ENCODE results near the gene HTR2C. TPM values are rescaled to one million over a fixed set of nuclear protein-coding genes. Genes with fewer than 3 reads are reported as not detected.

HTR2C gene
- total RNA-seq, 1 donor from 2014 or later, result 0.07 TPM

DNA sequence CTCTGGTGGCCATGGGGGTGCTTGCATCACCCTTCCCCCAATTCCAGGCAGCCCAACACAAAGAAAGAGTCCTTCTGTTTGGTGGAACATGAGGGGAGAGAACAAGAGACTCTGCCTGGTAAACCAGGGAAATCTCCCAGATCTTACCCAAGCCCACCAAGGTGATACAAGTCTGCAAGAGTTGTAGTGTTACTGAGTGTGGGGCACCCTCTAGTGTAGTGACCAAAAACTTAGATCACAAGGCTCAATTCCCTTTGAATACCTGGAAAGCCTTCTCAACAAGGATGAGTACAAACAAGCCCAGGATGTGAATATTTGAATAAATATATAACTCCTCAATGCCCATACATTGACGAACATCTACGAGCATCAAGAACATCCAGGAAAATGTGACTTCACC is 368.8 kb downstream of the HTR2C start:
- Mint-ChIP-seq H3K4me1 (ENCODE audit: low read depth) (no peaks in the 10 kb centered on the region), H3K4me3 (ENCODE audit: low read depth) (no peak overlapping the region), H3K36me3 (ENCODE audit: insufficient read depth) (no peaks in the 10 kb centered on the region), H3K9me3 (ENCODE audit: low read depth) (peaks cover 6% of the 10 kb centered on the region), H3K27me3 (no peaks in the 10 kb centered on the region), H3K27ac (no peak overlapping the region)
- TF ChIP-seq, protein P1, sequence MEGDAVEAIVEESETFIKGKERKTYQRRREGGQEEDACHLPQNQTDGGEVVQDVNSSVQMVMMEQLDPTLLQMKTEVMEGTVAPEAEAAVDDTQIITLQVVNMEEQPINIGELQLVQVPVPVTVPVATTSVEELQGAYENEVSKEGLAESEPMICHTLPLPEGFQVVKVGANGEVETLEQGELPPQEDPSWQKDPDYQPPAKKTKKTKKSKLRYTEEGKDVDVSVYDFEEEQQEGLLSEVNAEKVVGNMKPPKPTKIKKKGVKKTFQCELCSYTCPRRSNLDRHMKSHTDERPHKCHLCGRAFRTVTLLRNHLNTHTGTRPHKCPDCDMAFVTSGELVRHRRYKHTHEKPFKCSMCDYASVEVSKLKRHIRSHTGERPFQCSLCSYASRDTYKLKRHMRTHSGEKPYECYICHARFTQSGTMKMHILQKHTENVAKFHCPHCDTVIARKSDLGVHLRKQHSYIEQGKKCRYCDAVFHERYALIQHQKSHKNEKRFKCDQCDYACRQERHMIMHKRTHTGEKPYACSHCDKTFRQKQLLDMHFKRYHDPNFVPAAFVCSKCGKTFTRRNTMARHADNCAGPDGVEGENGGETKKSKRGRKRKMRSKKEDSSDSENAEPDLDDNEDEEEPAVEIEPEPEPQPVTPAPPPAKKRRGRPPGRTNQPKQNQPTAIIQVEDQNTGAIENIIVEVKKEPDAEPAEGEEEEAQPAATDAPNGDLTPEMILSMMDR (IDR thresholded peaks at IDR 0.05; ENCODE audit: unreplicated experiment), result no peak
- DNase-seq (ENCODE audit: low spot score, unreplicated experiment), result no peak

Small RNA genes within 50 kb of the gene (microRNA-seq; reads per million reads assigned to microRNA genes)
- 1.8 reads per million for gene MIR1264 (ENCODE audit: borderline number of aligned reads, unreplicated experiment)
- gene MIR1298 (ENCODE audit: borderline number of aligned reads, unreplicated experiment), result 13.7 reads per million, percentile 25 among the genes with 10 or more reads in this experiment
- gene MIR1911 (ENCODE audit: borderline number of aligned reads, unreplicated experiment), result 14.9 reads per million, percentile 25 among the genes with 10 or more reads in this experiment
- gene MIR1912 (ENCODE audit: borderline number of aligned reads, unreplicated experiment), result 10.1 reads per million, percentile 17 among the genes with 10 or more reads in this experiment
- gene MIR448 (ENCODE audit: borderline number of aligned reads, unreplicated experiment), result 9.0 reads per million, percentile 14 among the genes with 10 or more reads in this experiment
- not detected for gene MIR764 (ENCODE audit: borderline number of aligned reads, unreplicated experiment)

Data from progenitor cell of endocrine pancreas (in vitro differentiated cells).